Kidney epithelial cell (primary cell): ENCODE data around the gene FBXW8. TPM values are rescaled to one million over a fixed set of nuclear protein-coding genes. Genes with fewer than 3 reads are reported as not detected.

ENCODE experiments used
- DNase-seq: peaks from one replicate; pipeline ENCODE4 v3.0.0-alpha.2; 2010; ENCODE audit warnings: low read depth
- H3K27me3 ChIP-seq: 2 replicates; pipeline ENCODE4 v1.6.0; 2011; ENCODE audit warnings: low read length; ENCODE audit not compliant: control insufficient read depth, insufficient read depth
- H3K36me3 ChIP-seq: 2 replicates; pipeline ENCODE4 v1.5.1; 2011; ENCODE audit warnings: low read length; ENCODE audit not compliant: control insufficient read depth, insufficient read depth
- H3K4me3 ChIP-seq: 2 replicates; pipeline ENCODE4 v1.5.1; 2011; ENCODE audit warnings: low read depth, mild to moderate bottlenecking, control low read depth, low read length
- CTCF ChIP-seq: IDR thresholded peaks from 2 replicates; pipeline ENCODE4 v1.5.1; 2011; ENCODE audit warnings: mild to moderate bottlenecking, moderate library complexity, low read length, control low read depth, inconsistent platforms; ENCODE audit not compliant: insufficient read depth, poor library complexity, severe bottlenecking
- total RNA-seq: library from RNA; depleted of rRNA; stranded (reverse); fragments of >200 nt; gene quantifications from 2 replicates; pipeline ENCODE4 v1.2.3, GENCODE V29; 2015

Gene FBXW8
- total RNA-seq, 1 donor from 2014 or later: 25.4 TPM

DNA sequence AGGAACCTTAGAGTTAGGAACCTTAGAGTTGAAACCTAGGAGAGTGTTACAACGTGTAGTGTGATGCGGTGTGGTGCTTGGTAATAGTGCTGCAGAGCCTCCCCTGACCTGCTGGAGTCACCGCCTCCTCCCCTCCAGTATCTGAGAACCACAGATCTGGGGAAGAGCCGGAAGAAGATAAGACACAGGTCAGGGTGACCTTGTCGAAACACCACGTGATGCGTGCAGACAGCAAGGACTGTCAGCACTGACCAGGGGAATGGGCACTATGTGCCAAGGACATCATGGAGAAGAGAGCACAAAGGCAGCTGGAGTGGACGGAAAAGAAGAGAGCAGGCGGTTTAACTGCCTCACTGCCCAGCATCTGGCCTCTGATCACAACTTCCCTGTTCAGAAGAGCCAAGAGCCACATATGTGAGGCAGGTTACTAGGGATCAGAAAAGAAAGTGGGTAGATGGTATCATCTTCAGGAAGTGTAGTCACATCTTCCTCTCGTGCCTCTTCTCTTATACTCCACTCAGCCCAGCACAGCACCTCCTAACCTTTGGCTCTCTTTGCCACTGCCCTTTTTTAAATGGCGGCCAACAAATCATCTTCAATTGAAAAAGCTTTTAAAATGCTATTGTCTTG is 94.8 kb downstream of the FBXW8 start:
- Histone ChIP-seq H3K27me3 (no peaks in the 10 kb centered on the region), H3K36me3 (no peaks in the 10 kb centered on the region), H3K4me3 (no peak overlapping the region)
- TF ChIP-seq CTCF: no peak
- DNase-seq: no peak

DNA sequence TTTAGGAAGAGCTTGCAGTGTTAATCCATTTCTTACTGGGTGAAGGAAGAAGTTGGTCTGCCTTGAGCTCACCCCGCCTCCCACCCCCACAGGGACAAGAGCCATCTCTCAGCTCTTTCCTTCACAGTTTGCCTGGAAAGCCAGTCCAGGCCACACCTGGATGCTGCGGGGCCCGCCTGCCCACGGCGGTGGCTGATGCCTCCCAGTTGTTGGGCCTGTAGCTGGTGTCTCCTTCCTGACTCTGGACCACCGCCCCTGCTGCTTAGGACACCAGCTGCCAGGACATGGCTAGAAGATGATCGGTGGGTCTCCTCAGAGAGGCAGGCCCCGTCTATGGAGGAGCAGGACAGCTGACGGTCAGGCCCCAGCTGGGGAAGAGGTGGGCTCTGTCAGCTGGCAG is 95.6 kb downstream of the FBXW8 start:
- Histone ChIP-seq H3K27me3 (no peaks in the 10 kb centered on the region), H3K4me3 (no peak overlapping the region), H3K36me3 (no peaks in the 10 kb centered on the region)
- no peak for DNase-seq
- TF ChIP-seq CTCF: no peak

DNA sequence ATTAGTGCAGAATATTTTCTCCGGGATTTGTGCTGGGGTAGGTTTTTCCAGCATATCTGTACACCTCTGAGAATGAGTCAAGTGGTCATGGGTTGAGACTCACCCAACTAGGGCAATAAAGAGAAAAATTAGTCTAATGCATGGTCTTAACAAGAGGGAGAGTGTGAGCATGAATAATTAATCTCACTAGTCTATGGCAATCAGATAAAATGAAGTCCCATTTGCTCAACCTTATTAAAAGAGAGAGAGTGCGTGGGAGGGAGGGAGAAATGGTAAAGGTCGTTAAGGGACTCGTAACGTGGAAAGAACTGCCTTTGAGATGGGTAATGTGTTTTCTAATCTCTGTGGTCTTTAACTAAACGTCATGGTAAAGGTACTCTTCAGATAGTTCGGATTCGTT is 96.8 kb downstream of the FBXW8 start:
- DNase-seq: no peak

GRCh38 chr12:117009759-117010158 is 99.0 kb downstream of the FBXW8 start:
- Histone ChIP-seq H3K4me3 (no peak overlapping the region), H3K36me3 (peaks cover 1% of the 10 kb centered on the region), H3K27me3 (no peaks in the 10 kb centered on the region)
- no peak for TF ChIP-seq CTCF
- DNase-seq: no peak

More for the DNA sequence above, 96.8 kb downstream of the FBXW8 start:
- H3K36me3 ChIP-seq: no peaks in the 10 kb centered on the region
- no peak overlapping the region for H3K4me3 ChIP-seq
- no peak for TF ChIP-seq CTCF
- H3K27me3 ChIP-seq: no peaks in the 10 kb centered on the region

DNA sequence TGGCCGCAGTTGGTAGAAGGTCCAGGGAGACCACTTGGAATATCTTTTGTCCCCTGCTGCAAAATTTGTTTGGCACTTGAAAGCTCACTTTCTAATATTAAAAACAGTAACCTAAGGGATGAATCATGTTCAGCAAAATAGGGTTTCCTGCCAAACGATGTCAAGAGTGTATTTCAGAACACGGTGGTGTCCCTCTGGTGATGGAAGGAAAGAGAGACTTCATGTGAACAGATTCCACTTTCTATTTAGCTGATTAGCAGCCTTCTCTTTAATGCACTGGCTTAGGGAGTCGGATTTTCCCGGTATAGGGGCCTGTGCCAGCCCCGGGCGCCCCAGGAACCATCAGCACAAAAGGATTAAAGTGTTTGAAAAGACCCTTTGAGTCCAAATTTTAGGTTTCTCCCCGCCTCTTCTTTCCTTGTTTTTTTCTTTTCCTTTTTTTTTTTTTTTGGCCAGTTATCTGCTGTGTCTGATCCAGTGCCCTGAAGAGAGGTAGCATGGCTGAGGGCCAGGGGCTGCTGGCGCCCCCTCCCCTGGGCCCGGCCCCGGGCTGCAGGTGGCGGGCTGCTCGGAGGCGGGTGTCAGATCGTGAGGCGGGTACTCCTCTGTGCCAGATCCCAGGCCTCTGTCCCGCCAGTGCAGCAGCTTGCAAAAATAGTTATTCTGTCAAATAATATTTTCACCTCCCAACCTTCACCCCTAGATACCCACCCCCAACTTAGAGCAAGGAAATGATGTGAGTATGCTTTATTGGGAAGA is 100.1 kb downstream of the FBXW8 start:
- Histone ChIP-seq H3K4me3 (no peak overlapping the region), H3K27me3 (no peaks in the 10 kb centered on the region), H3K36me3 (peaks cover 1% of the 10 kb centered on the region)
- DNase-seq: no peak
- no peak for TF ChIP-seq CTCF
